ENCODE data around the gene MAPK13. TPM values are rescaled to one million over a fixed set of nuclear protein-coding genes. Genes with fewer than 3 reads are reported as not detected.
"Not testable (repeated sequence)": the region's sequence is repeated elsewhere in the genome, so short reads cannot be mapped to it uniquely, and the experiment has no call there.

MAPK13 gene
- total RNA-seq, 1 donor from 2014 or later, result 0.70 TPM

DNA sequence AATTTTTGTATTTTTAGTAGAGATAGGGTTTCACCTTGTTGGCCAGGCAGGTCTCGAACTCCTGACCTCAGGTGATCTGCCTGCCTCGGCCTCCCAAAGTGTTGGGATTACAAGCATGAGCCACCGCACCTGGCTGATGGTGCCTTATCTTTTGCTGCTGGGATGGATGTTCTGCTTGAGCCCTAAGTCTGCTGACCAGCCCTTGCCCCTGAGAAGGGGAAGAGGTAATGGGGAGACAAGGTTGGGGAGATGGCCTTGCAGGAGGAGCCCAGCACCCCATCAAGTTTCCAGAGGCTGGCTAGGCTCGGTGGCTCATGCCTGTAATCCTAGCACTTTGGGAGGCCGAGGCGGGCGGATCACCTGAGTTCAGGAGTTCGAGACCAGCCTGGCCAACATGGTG is 6.0 kb upstream of the MAPK13 start:
- ATAC-seq; DNase-seq (ENCODE audit: missing footprints): not testable (repeated sequence)
- intact Hi-C loops (cut with DNase I), result loop anchor here (2.0 kb wide), 2 partner anchors 72 to 236 kb away; partner anchors contain the start of gene BRPF3

DNA sequence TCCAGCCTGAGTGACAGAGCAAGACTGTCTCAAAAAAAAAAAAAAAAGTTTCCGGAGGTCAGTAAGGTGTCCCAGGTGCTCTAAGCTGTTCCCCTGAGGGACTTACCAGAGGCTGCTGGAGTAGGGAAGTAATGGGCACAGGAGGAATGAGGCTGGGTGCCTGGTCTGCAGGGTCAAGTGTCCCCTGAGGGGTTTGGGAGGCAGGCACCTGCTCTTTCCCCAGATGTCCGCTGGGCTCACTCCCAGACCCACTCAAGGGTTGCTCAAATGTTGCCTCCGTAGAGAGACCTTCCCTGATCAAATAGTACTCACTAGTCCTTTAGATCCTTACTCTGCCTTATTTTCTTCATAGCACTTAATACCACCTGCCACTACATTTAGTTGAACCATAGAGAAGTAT is 5.4 kb upstream of the MAPK13 start:
- intact Hi-C loops (cut with DNase I), result loop anchor here (2.0 kb wide), 2 partner anchors 72 to 236 kb away; partner anchors contain the start of gene BRPF3
- ATAC-seq (no peak), DNase-seq (ENCODE audit: missing footprints) (no peak)

DNA sequence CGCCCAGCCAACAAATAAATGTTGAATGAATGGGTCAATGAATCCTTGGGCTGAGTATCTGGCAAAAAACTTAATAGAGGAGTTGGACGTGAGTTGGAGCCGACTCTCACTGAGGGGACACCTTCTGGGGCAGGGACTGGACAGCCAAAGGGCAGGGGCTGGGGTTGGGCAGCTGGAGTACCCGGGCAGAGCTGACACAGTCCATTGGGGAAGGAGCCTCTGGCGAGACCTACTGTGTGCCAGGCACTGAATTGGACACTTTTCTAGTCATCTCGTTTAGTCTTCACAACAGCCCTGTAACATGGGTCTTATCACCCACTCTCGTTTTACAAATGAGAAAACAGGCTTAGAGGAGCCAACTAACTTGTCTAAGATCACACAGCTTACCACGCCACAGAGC is 4.7 kb upstream of the MAPK13 start:
- no peak for DNase-seq (ENCODE audit: missing footprints)
- intact Hi-C loops (cut with DNase I), result loop anchor here (2.0 kb wide), 2 partner anchors 71 to 235 kb away; partner anchors contain the start of gene BRPF3
- ATAC-seq, result no peak

DNA sequence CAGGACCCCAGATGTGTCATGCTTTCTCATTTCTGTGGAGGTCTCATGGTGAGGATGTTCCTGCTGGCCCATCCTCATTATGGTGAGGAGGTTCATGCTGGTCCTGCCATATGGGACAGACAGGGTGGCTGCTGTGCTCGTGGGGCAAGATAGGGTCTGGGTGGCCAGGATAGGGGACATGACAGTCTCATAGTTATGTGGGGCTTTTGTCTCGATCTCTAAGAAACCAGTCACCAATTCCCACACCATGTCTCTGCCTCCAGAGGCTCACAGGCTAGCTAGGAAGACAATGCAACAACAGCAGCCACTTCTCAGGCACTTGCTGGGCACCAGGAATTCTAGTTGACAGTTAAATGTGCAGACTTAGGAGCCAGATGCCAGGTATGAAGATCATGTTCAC is 4.2 kb upstream of the MAPK13 start:
- DNase-seq (ENCODE audit: missing footprints), result no peak
- no peak for ATAC-seq
- intact Hi-C loops (cut with DNase I), result no loop called here

DNA sequence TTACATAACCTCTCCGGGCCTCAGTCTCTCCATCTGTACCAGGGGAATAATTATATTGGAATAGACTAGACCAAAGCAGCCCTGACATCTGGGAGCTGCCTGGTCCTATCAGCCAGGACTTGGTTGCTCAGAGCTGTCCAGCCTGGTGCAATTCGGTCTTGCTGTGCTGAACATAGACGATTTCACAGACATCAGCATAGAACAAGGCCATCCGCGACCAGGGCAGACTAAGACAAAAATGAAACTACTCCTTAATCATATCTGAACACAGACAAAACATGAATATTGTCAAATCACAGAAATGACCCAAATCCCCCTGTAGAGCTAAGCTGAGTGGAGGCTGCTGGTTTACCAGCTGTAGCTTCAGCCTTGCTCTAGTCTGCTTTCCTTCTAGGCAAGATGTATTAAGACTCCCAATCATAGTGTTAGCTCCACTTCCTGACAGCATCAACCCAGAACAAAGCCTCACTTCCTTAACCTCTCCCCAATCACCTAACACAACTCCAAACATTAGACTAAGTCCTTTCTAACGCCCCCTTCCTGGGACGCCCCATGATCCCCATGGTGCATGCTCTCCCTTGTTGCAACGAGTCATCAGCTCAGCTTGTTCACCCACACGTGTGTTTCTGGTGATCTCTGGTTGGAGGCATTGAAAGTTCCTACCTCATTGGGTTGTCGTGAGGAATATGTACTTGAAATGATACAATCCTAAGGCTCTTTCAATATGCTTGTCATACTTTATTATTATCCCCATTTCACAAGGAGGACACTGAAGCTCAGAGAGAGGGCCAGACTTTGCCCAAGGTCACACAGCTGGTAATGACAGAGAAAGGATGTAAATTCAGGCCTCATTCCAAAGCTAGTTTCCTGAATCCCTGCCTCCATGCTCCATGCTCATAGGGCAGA is 3.5 kb upstream of the MAPK13 start:
- no peak for DNase-seq (ENCODE audit: missing footprints)
- intact Hi-C loops (cut with DNase I), result no loop called here
- ATAC-seq, result no peak

DNA sequence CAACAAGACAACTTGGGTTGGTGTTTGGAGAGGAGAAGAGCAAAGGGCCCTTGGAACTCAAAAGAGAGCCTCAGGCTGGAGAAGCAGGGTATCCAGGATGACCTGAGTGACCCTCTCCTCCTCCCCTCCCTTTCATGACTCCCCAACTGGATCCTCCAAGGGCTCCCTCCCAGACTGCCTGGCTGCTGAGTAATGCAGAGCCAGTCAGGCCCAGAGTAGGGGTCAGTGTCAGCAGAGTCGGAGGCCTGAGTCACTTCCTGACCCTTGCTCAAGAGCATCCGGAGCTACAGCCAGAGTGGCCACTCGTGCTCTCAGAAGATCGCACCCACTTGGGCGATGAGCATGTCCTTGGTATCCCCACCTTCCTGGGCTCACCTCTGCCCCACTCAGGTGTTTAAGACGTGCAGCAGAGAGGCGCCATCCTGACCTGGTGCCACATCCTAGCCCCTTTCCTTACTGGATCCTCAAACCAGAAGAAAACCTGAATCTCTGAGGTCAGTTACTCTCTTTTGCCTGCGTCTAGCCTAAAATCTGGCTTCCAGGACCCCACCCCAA is 2.8 kb upstream of the MAPK13 start:
- intact Hi-C loops (cut with DNase I), result no loop called here
- DNase-seq (ENCODE audit: missing footprints) (peak; percentile 84), ATAC-seq (peak; percentile 31)

DNA sequence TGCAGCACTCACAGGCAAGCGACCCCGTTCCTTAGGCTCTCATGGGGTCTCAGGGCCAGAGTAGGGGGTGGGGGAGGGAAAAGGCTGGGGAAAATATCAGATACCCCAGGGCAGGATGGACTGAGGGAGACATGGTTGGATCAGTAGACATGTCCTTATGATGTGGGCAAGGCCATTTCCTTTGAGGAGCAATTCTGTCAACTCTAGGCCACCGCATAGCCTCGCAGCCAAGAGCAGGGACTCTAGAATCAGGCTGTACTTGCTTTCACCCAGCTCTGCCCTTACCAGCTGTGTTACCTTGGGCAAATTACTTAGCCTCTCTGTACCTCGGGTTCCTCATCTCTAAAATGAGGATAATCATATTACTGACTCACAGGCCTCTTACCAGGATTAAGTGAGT is 2.2 kb upstream of the MAPK13 start:
- DNase-seq (ENCODE audit: missing footprints) (no peak), ATAC-seq (no peak)
- intact Hi-C loops (cut with DNase I), result no loop called here

DNA sequence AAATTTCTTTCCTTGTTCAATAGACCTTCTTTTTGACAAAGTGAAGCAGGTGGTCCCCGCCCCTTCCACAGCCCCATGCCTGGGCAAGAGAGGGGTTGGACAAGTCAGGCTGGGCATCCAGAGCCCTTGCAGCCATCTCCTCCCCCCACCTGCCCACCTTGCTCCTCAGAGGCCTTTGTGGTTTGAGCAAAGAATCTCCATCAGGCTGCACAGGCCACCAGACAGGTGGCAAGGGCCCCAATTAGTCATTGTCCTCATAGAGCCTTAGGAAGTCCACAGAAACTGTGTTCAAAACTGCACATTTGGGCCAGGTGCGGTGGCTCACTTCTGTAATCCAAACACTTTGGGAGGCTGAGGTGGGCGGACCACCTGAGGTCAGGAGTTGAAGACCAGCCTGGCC is 1.5 kb upstream of the MAPK13 start:
- ATAC-seq (no peak), DNase-seq (ENCODE audit: missing footprints) (no peak)
- intact Hi-C loops (cut with DNase I), result no loop called here

DNA sequence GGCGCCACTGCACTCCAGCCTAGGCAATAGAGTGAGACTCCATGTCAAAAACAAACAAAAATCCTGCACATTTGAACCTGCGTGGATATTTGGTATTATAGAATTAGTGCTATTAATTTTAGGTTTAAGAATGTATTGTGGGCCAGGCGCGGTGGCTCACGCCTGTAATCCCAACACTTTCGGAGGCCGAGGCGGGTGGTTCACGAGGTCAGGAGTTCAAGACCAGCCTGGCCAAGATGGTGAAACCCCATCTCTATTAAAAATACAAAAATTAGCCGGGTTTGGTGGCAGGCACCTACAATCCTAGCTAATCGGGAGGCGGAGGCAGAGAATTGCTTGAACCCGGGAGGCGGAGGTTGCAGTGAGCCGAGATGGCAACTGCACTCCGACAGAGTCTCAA is 979 bp upstream of the MAPK13 start:
- ATAC-seq; DNase-seq (ENCODE audit: missing footprints); intact Hi-C loops (cut with DNase I): not testable (repeated sequence)

DNA sequence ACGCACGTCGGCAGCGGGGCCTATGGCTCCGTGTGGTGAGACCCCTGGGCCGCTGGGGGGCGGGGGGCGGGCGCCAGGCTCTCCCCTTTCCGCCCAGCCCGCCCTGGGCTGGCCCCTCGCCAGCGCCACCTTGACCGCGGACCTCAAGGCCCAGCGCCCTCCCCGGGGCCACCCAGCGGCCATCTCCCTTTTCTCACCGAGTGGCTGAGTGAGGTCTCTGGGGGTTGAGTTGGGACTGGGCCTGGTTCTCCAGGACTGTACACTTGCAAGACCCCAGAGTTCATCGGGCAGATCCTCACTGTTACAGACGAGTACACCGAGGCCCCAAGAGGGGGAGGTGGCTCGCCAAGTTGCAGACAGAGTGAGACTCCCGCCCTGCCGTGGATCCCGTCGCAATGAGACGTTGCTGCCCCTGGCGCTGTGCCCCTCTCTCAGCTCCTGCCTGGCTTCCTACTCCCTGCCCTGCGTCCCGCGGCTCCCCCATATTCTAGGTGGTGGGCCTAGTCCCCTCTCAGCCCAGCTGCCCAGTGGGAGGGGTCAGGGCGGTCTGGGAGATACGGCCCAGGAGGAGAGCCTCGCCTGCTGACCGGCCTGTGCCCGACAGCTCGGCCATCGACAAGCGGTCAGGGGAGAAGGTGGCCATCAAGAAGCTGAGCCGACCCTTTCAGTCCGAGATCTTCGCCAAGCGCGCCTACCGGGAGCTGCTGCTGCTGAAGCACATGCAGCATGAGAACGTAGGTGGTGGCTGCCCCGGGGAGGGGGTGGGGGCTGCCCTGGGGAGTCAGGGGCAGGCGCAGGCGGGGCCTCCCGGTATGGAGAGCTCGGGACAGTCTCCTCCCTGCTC is 576 bp downstream of the MAPK13 start:
- intact Hi-C loops (cut with DNase I), result no loop called here
- peak; percentile 39 for ATAC-seq
- DNase-seq (ENCODE audit: missing footprints), result no peak

DNA sequence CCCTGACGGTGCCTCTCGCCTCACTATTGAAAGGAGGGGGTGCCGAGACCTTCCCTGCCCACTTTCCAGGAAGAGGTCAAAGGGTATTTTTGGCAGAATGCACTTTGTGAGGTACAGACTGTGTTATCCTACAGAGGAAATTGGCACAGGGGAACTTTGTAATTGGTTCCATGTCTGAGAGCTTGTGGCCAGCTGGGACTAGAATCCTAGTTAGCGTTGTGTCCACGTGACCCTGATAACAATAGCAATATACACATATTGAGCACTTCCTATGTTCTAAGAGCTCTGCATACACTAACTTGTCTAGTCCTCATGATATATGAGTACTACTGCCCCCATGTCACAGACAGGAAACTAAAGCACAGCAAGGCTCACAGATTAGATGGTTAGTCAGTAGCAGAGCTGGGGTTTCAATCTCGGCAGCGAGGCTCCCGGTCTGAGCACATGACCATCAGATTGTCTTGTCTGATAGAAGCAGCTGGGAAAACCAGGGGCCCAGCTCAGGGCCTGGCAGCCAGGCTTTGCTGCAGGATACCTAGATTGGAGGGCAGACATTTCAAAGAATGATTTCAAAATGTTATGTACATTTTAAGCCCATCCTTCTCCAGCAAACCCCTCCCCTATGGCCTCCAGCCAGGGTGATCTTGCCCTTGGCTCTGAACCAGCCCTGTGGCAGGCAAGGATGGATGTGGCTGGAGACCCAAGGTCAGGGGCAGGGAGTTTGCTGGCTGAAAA is 1.4 kb downstream of the MAPK13 start:
- intact Hi-C loops (cut with DNase I), result no loop called here
- DNase-seq (ENCODE audit: missing footprints) (no peak), ATAC-seq (no peak)

DNA sequence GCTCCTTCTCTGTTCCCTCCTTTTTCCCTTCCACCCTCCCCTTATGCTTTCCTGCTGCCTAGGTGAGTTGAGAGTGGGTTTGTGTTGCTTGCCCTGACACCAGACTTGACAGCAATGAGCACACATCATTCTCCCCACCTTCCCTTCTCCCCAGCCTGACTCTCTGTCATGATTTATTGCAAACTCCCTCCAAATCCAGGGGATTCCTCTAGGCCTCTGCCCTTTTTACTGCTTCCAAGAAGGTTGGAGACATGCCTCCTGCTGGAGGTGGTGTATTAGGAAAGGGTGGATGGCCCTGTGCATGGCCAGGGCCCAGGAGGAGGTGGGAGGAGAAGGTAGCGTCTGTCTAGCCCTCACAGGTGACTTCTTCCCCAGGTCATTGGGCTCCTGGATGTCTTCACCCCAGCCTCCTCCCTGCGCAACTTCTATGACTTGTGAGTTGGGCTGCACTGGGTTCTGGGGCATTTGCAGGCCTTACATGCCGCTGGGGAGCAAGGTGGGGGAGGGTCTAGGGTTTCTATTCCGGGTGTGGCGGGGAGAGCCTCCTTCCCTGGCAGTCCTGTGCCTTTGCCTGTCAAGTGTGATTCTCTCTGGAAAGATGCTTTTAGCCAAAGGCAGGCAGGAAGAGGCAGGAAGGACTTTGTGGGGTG is 2.1 kb downstream of the MAPK13 start:
- ATAC-seq, result no peak
- intact Hi-C loops (cut with DNase I), result no loop called here
- no peak for DNase-seq (ENCODE audit: missing footprints)

DNA sequence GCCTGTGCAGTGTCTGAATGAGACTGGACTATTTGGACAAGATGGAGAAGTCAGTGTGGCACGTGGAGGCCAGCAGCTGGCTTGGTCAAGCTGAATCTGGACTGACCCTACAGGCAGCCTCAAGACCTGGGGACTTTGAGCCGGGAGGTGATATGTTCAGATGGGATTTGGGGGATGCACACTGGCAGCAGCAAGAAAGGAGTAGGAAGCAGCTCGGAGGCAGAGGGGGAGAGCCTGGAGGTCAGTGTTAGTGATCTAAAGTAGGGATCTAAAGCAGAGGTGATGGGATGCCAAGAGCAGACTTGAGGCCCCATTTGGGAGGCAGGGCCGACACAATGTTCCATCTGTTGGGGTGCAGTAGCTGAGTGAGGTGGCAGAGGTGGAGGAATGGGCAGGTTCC is 2.8 kb downstream of the MAPK13 start:
- intact Hi-C loops (cut with DNase I), result no loop called here
- DNase-seq (ENCODE audit: missing footprints) (no peak), ATAC-seq (no peak)

DNA sequence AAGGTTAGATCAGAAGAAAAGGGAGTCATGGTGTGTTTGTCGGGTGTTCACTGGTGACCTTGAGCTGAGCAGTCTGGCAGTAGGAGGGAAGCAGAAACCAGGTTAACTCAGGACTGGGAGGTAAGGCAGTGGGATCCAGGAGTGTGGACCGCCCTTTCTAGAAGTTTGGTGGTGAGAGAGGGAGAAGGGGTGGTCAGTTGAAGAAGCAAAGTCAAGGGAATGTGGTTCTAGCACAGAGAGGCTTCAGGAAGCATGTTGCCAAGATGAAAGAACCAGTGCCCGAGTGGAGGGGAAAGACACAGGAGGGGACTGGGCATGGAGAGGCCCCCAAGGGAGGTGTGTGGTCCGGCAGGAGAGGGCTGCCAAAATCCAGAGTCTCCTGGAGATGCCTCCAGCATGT is 3.6 kb downstream of the MAPK13 start:
- no peak for ATAC-seq
- intact Hi-C loops (cut with DNase I), result no loop called here
- DNase-seq (ENCODE audit: missing footprints), result no peak

DNA sequence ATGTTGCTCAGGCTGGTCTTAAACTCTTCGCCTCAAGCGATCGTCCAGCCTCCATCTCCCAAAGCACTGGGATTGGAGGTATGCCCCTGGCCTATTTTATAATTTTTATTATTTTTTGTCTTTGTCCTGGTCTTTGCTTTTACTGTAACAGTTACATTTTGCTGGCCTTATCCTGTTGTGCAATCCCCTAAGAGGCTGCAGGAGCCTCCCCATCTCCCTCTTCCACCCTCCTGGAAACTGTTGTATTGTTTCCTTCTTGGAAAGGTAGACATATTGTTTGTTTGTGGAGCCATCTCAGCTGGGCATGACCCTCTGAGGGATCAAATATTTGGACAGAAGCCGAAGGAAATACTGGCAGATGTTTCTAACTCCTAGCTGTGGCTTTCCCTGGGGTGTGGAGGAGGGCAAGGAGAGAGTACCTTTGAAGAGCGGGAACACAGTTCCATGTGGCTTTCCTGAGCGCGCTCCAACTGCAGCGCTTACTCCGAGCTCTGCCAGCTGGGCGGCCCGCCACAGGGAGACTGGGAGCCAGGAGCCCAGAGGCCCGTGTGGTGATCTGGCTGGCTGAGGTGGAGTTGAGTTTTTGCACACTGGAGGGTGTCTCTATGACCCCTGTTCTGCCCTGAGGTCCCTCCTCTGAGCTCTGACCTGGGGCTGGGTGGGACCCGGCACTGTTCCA is 4.9 kb downstream of the MAPK13 start:
- DNase-seq (ENCODE audit: missing footprints) (no peak), ATAC-seq (no peak)
- intact Hi-C loops (cut with DNase I), result no loop called here

DNA sequence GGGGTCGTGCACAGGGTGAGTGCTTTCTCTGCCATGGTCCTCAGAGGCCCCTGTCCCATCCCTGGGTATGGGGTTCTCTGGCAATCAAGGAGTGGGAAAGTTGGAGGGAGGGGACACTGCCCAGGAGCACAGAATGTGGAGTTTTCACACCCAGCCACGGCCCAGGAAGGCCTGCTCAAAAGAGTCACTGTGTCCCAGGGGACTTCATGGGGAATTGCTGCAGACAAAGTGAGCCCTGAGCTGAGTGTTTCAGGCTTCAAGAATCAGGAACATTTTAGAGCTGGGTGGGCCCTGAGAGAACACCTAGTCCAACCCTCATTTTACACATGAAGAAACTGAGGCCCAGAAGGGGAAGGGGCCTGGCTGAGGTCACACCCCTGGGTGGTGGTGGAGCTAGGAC is 5.7 kb downstream of the MAPK13 start:
- intact Hi-C loops (cut with DNase I), result no loop called here
- no peak for DNase-seq (ENCODE audit: missing footprints)
- no peak for ATAC-seq

DNA sequence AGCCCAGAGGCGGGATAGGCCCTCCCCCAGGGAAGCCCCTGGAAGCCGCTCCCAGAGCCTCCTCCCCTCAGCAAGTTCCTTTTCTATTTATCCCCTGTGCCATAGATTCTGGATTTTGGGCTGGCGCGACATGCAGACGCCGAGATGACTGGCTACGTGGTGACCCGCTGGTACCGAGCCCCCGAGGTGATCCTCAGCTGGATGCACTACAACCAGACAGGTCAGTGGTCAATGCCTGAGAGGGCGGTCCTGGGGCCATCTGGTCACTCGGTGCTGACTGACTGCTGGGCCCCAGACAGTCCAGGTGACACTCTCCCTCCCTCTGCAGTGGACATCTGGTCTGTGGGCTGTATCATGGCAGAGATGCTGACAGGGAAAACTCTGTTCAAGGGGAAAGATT is 6.2 kb downstream of the MAPK13 start:
- DNase-seq (ENCODE audit: missing footprints) (no peak), ATAC-seq (no peak)
- intact Hi-C loops (cut with DNase I), result no loop called here

DNA sequence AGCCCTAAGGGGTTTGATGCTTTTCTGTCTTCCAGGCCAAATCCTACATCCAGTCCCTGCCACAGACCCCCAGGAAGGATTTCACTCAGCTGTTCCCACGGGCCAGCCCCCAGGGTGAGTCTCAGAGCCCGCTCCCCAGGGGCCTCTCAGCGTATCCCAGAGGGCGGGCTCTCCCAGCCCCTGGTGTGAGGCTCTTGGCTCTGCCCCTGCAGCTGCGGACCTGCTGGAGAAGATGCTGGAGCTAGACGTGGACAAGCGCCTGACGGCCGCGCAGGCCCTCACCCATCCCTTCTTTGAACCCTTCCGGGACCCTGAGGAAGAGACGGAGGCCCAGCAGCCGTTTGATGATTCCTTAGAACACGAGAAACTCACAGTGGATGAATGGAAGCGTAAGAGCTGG is 8.4 kb downstream of the MAPK13 start:
- intact Hi-C loops (cut with DNase I), result no loop called here
- ATAC-seq, result no peak
- DNase-seq (ENCODE audit: missing footprints), result no peak

Measured in Right ventricle myocardium inferior (tissue), 1 donor.